Testis (tissue), 2 donors: ENCODE results near the gene GAB2.

Source experiments
- POLR2A ChIP-seq: fragments of 450-650 bp; IDR thresholded peaks from one replicate; pipeline ENCODE4 v1.6.1; 2017; ENCODE audit warnings: antibody characterized with exemption, mild to moderate bottlenecking, moderate library complexity
- TF ChIP-seq, protein P1 (sequence below), 3 experiments: fragments of 450-650 bp in 2 of 3; fragments of 200-600 bp in 1 of 3; sonication (generic) in 1 of 3; IDR thresholded peaks; one replicate each; pipeline ENCODE4 v1.5.1; 2016 to 2019; ENCODE audit warnings: antibody characterized with exemption in 3 of 3, mild to moderate bottlenecking in 2 of 3, moderate library complexity in 1 of 3

DNA sequence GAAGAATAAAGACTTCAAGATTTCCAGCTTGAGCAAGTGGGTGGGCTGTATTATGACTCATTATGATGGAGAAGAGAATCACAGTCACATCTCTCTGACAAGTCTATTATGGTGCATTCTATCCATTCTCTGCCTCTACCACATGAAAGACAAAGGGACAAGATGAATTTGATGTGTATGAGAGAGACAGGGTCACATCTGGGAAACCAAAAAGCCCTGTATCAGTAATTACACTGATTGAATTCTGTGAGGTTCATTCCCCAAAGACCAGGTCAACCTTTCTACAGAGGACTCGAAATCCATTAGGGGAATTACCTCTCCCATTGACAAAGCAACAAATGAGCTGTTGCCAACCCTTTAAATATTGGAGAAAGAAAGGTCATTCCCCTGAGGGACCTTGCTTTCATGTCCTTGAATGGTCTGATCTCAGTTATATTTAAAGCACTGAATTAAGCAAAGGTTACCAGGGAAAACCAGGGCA, 119.3 kb downstream of the GAB2 start:
- TF ChIP-seq, protein P1, sequence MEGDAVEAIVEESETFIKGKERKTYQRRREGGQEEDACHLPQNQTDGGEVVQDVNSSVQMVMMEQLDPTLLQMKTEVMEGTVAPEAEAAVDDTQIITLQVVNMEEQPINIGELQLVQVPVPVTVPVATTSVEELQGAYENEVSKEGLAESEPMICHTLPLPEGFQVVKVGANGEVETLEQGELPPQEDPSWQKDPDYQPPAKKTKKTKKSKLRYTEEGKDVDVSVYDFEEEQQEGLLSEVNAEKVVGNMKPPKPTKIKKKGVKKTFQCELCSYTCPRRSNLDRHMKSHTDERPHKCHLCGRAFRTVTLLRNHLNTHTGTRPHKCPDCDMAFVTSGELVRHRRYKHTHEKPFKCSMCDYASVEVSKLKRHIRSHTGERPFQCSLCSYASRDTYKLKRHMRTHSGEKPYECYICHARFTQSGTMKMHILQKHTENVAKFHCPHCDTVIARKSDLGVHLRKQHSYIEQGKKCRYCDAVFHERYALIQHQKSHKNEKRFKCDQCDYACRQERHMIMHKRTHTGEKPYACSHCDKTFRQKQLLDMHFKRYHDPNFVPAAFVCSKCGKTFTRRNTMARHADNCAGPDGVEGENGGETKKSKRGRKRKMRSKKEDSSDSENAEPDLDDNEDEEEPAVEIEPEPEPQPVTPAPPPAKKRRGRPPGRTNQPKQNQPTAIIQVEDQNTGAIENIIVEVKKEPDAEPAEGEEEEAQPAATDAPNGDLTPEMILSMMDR (IDR thresholded peaks at IDR 0.05), result no peak
- no peak for TF ChIP-seq POLR2A
